ENCODE data around the gene CLEC1A. TPM values are rescaled to one million over a fixed set of nuclear protein-coding genes. Genes with fewer than 3 reads are reported as not detected.

CLEC1A gene
- total and polyA plus RNA-seq, 2 donors (not counting 1 experiment from before 2014, with no cell fraction given), result 0.08 TPM; not detected in 1

DNA sequence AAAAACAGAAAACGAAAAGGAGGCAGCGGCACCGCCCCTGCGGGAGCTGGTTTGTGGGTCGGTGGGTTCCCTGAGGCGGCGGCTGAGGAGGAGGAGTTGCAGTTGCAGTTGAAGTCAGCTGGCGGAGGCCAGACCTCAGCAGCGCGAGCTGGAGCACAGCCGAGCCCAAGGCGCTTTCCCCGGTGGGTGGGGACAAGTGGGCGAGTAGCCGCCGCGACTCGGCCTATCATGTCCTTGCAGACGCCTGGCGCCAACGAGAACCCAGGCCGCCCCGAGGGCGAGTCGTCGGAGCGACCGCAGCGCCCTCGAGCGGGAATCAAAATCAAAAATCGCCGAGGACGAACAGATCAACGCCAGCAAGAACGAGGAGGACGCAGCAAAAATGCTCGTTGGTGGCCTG lies 12.7 kb upstream of the CLEC1A start:
- no peaks in the 10 kb centered on the region for H4K20me1 ChIP-seq (ENCODE audit: control insufficient read depth, extremely low read depth, insufficient read depth, low read length)
- no peak overlapping the region for H3K9ac ChIP-seq (ENCODE audit: insufficient read depth, low read length)
- DNase-seq (ENCODE audit: low read depth in 2 of 2), result no peak
- no peaks in the 10 kb centered on the region for H3K36me3 ChIP-seq (ENCODE audit: control insufficient read depth, insufficient read depth, low read length)
- no peaks in the 10 kb centered on the region for H3K4me1 ChIP-seq (ENCODE audit: control insufficient read depth, extremely low read depth, insufficient read depth, low read length)
- no peak overlapping the region for H2AFZ ChIP-seq (ENCODE audit: low read length)
- H3K79me2 ChIP-seq (ENCODE audit: control insufficient read depth, insufficient read depth, low read length), result no peaks in the 10 kb centered on the region
- no peaks in the 10 kb centered on the region for H3K27me3 ChIP-seq (ENCODE audit: control insufficient read depth, insufficient read depth, low read length)
- H3K4me2 ChIP-seq (ENCODE audit: extremely low read depth, insufficient read depth, low read length), result no peak overlapping the region
- no peak overlapping the region for H3K27ac ChIP-seq (ENCODE audit: insufficient read depth, low read length)
- no peaks in the 10 kb centered on the region for H3K9me3 ChIP-seq (ENCODE audit: control insufficient read depth, insufficient read depth, low read depth, low read length)
- no peak overlapping the region for H3K4me3 ChIP-seq (replicated peaks in 1 of 4; ENCODE audit: control extremely low read depth in 1 of 4, insufficient read depth in 1 of 4, low read depth in 3 of 4, low read length in 4 of 4)
- TF ChIP-seq, protein P1, sequence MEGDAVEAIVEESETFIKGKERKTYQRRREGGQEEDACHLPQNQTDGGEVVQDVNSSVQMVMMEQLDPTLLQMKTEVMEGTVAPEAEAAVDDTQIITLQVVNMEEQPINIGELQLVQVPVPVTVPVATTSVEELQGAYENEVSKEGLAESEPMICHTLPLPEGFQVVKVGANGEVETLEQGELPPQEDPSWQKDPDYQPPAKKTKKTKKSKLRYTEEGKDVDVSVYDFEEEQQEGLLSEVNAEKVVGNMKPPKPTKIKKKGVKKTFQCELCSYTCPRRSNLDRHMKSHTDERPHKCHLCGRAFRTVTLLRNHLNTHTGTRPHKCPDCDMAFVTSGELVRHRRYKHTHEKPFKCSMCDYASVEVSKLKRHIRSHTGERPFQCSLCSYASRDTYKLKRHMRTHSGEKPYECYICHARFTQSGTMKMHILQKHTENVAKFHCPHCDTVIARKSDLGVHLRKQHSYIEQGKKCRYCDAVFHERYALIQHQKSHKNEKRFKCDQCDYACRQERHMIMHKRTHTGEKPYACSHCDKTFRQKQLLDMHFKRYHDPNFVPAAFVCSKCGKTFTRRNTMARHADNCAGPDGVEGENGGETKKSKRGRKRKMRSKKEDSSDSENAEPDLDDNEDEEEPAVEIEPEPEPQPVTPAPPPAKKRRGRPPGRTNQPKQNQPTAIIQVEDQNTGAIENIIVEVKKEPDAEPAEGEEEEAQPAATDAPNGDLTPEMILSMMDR (conservative IDR thresholded peaks at IDR 0.05 in 1 of 2, IDR thresholded peaks at IDR 0.05 in 1 of 2; ENCODE audit: low read depth in 1 of 2, low read length in 2 of 2), result no peak
- TF ChIP-seq EZH2 (IDR thresholded peaks at IDR 0.05; ENCODE audit: low read length, missing control alignments), result no peak

DNA sequence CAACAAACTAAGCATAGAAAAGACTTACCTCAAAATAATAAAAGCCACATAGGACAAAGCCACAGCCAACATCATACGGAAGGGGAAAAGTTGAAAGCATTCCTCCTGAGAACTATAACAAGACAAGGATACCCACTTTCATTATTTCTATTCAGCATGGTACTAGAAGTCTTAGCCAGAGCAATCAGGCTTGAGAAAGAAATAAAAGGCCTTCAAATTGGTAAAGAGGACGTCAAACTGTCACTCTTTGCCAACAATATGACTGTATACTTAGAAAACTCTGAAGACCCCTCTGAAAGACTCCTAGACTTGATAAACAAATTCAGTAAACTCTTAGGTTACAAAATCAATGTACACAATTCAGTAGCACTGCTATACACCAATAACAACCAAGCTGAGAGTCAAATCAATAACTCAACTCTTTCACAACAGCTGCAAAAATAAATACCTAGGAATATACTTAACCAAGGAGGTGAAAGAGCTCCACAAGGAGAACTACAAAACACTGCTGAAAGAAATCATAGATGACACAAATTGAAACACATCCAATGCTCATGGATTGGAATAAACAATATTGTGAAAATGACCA lies 11.6 kb upstream of the CLEC1A start:
- no peak overlapping the region for H2AFZ ChIP-seq (ENCODE audit: low read length)
- no peaks in the 10 kb centered on the region for H3K4me1 ChIP-seq (ENCODE audit: control insufficient read depth, extremely low read depth, insufficient read depth, low read length)
- no peak overlapping the region for H3K9ac ChIP-seq (ENCODE audit: insufficient read depth, low read length)
- no peak for DNase-seq (ENCODE audit: low read depth in 2 of 2)
- no peak overlapping the region for H3K27ac ChIP-seq (ENCODE audit: insufficient read depth, low read length)
- H3K4me2 ChIP-seq (ENCODE audit: extremely low read depth, insufficient read depth, low read length), result no peak overlapping the region
- no peaks in the 10 kb centered on the region for H3K36me3 ChIP-seq (ENCODE audit: control insufficient read depth, insufficient read depth, low read length)
- H3K79me2 ChIP-seq (ENCODE audit: control insufficient read depth, insufficient read depth, low read length), result no peaks in the 10 kb centered on the region
- H3K9me3 ChIP-seq (ENCODE audit: control insufficient read depth, insufficient read depth, low read depth, low read length), result no peaks in the 10 kb centered on the region
- TF ChIP-seq EZH2 (IDR thresholded peaks at IDR 0.05; ENCODE audit: low read length, missing control alignments), result no peak
- TF ChIP-seq, protein P1 (conservative IDR thresholded peaks at IDR 0.05 in 1 of 2, IDR thresholded peaks at IDR 0.05 in 1 of 2; ENCODE audit: low read depth in 1 of 2, low read length in 2 of 2), result no peak
- no peaks in the 10 kb centered on the region for H4K20me1 ChIP-seq (ENCODE audit: control insufficient read depth, extremely low read depth, insufficient read depth, low read length)
- H3K4me3 ChIP-seq (replicated peaks in 1 of 4; ENCODE audit: control extremely low read depth in 1 of 4, insufficient read depth in 1 of 4, low read depth in 3 of 4, low read length in 4 of 4), result no peak overlapping the region
- H3K27me3 ChIP-seq (ENCODE audit: control insufficient read depth, insufficient read depth, low read length), result no peaks in the 10 kb centered on the region

GRCh38 chr12:10102322-10102721 lies 3.5 kb upstream of the CLEC1A start:
- Histone ChIP-seq H3K9ac (ENCODE audit: insufficient read depth, low read length) (no peak overlapping the region), H3K9me3 (ENCODE audit: control insufficient read depth, insufficient read depth, low read depth, low read length) (no peaks in the 10 kb centered on the region), H3K4me2 (ENCODE audit: extremely low read depth, insufficient read depth, low read length) (no peak overlapping the region), H4K20me1 (ENCODE audit: control insufficient read depth, extremely low read depth, insufficient read depth, low read length) (no peaks in the 10 kb centered on the region), H3K27me3 (ENCODE audit: control insufficient read depth, insufficient read depth, low read length) (no peaks in the 10 kb centered on the region), H3K79me2 (ENCODE audit: control insufficient read depth, insufficient read depth, low read length) (no peaks in the 10 kb centered on the region), H2AFZ (ENCODE audit: low read length) (no peak overlapping the region), H3K4me1 (ENCODE audit: control insufficient read depth, extremely low read depth, insufficient read depth, low read length) (no peaks in the 10 kb centered on the region), H3K27ac (ENCODE audit: insufficient read depth, low read length) (no peak overlapping the region), H3K36me3 (ENCODE audit: control insufficient read depth, insufficient read depth, low read length) (no peaks in the 10 kb centered on the region), H3K4me3 (replicated peaks in 1 of 4; ENCODE audit: control extremely low read depth in 1 of 4, insufficient read depth in 1 of 4, low read depth in 3 of 4, low read length in 4 of 4) (no peak overlapping the region)
- DNase-seq (ENCODE audit: low read depth in 2 of 2), result no peak
- TF ChIP-seq, protein P1 (conservative IDR thresholded peaks at IDR 0.05 in 1 of 2, IDR thresholded peaks at IDR 0.05 in 1 of 2; ENCODE audit: low read depth in 1 of 2, low read length in 2 of 2), result no peak
- TF ChIP-seq EZH2 (IDR thresholded peaks at IDR 0.05; ENCODE audit: low read length, missing control alignments), result no peak
